HG03103 (cell line): Measurements from ENCODE around the gene ABCA7.

ENCODE experiments used
- ATAC-seq: cut with Tn5 transposase; IDR thresholded peaks from one replicate; pipeline ENCODE4 v1.9.1; 2021; ENCODE audit warnings: low read depth; ENCODE audit not compliant: unreplicated experiment

ABCA7 gene

GRCh38 chr19:1039646-1040475 is at the start of gene ABCA7:
ABCA7 (plus strand) TSS chr19:1040107; CDS start chr19:1041362, 1,255 bp downstream.
- peak; percentile 63 for ATAC-seq

GRCh38 chr19:990119-990571 is 49.8 kb upstream of the ABCA7 start:
- ATAC-seq, result no peak

- ATAC-seq, result no peak
These were observed 49.2 kb upstream of the ABCA7 start for GRCh38 chr19:990746-991145.

GRCh38 chr19:991174-991931 is 48.6 kb upstream of the ABCA7 start:
- ATAC-seq, result no peak

GRCh38 chr19:991932-992669 is 47.8 kb upstream of the ABCA7 start:
- no peak for ATAC-seq

- no peak for ATAC-seq
These were observed 47.2 kb upstream of the ABCA7 start for GRCh38 chr19:992670-993055.

- no peak for ATAC-seq
These were observed 46.5 kb upstream of the ABCA7 start for GRCh38 chr19:993361-993830.

- ATAC-seq, result no peak
These were observed 46.0 kb upstream of the ABCA7 start for GRCh38 chr19:993831-994393.

- ATAC-seq, result no peak
These were observed 45.4 kb upstream of the ABCA7 start for GRCh38 chr19:994516-994915.

- no peak for ATAC-seq
These were observed 44.7 kb upstream of the ABCA7 start for GRCh38 chr19:995051-995827.

- ATAC-seq, result no peak
These were observed 43.7 kb upstream of the ABCA7 start for GRCh38 chr19:996051-996838.

GRCh38 chr19:998064-998463 is 41.8 kb upstream of the ABCA7 start:
- ATAC-seq, result no peak

GRCh38 chr19:999379-999719 is 40.6 kb upstream of the ABCA7 start:
- ATAC-seq, result no peak

GRCh38 chr19:1000095-1000494 is 39.8 kb upstream of the ABCA7 start, which contains the start of gene GRIN3B:
GRIN3B (plus strand) TSS chr19:1000419; CDS start chr19:1000438, 19 bp downstream.
- ATAC-seq, result no peak

GRCh38 chr19:1000591-1001537 is 39.0 kb upstream of the ABCA7 start:
- no peak for ATAC-seq

- ATAC-seq, result no peak
These were observed 38.3 kb upstream of the ABCA7 start for GRCh38 chr19:1001538-1002166.

GRCh38 chr19:1002600-1002999 is 37.3 kb upstream of the ABCA7 start:
- no peak for ATAC-seq

GRCh38 chr19:1003283-1003682 is 36.6 kb upstream of the ABCA7 start:
- ATAC-seq, result no peak
